Activated T-cell treated with anti-CD3 and anti-CD28 coated beads for 4 hours (primary cell): ENCODE data around the gene NPB.
A peak's percentile ranks its signal among the peaks of the same experiment; 100 is the strongest.

Experiments
- DNase-seq: peaks from one replicate; pipeline ENCODE4 v3.0.0-alpha.2; 2020

Gene NPB

DNA sequence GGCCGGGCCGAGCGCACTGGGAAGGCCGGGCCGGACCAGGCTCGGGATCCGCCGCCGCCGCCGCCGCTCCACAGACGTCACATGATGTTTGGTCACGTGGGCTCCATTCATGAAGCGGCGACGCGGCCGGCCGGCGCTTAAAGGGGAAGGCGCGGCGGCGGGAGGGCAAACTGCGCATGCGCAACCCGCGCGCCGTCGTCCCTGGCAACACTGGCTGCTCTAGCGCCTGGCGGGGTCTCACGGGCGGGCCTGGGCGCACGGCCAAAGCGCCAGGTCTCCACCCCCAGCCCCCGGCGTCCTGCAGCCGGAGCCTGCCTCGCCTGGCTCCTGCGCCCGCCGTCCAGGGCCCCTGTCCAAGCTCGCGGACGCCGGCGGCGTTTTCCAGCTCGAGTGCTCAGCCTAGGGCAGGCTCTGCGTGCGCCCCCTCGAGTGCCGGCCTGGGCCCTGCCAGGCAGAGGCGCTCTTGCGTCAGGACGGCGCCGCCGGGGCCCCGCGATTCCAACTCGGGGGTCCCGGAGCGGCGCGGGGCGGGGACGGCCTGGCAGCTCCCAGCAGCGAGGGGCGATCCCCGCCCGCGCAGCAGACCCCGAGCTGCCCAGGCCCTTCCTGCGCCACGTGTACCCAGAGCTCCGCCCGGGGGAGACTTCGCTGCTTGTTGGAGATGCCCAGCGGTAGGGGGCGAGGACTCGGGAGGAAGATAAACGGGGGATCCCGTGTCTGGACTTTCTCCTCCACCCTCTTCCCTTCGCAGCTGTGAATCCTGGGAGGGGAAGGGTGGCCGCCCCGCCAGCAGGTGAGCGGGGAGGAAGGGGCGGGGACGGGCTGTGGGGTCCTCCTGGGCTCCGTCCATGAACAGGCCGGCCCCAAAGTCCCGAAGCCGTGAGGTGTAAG, 25.9 kb downstream of the NPB start, which contains the start of gene MAFG:
TSS of gene MAFG (minus strand) at position 83 of the 891 bp plus-strand sequence. CDS start 4,550 bp downstream, outside the sequence.
- peak; percentile 81 for DNase-seq

DNA sequence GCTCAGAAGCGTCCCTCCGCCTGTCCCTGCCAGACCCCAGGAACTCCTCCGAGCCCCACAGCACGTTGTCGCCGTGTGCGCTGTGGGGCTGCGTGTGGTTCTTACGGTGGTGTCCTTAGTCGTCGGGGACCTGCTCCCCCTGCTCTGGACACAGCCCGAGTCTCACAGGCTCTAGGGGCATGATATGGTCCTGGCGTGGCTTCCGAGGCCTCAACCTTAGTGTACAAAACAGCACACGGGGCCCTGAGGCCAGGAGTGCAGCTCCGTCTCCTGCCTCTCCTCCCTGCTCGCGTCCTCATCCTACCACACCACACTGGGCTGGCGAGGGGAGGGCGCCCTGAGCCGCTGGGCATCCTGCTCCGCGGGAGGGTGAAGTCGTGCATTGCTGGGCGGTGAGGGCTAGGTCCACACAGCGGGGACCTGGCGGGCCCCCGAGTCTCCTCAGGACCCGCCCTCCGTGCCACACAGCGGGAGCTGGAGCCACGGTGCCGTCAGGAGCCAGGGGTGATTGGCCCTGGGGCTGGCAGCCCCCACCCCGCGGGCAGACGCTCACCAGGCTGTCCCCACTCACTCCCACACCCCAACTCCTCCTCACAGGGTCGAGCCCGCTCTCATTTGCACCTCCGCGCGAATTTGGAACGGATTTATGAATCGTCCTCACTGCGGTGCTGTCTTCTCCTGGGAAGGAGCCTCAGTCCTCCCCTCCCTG, 26.7 kb downstream of the NPB start:
- DNase-seq: no peak

DNA sequence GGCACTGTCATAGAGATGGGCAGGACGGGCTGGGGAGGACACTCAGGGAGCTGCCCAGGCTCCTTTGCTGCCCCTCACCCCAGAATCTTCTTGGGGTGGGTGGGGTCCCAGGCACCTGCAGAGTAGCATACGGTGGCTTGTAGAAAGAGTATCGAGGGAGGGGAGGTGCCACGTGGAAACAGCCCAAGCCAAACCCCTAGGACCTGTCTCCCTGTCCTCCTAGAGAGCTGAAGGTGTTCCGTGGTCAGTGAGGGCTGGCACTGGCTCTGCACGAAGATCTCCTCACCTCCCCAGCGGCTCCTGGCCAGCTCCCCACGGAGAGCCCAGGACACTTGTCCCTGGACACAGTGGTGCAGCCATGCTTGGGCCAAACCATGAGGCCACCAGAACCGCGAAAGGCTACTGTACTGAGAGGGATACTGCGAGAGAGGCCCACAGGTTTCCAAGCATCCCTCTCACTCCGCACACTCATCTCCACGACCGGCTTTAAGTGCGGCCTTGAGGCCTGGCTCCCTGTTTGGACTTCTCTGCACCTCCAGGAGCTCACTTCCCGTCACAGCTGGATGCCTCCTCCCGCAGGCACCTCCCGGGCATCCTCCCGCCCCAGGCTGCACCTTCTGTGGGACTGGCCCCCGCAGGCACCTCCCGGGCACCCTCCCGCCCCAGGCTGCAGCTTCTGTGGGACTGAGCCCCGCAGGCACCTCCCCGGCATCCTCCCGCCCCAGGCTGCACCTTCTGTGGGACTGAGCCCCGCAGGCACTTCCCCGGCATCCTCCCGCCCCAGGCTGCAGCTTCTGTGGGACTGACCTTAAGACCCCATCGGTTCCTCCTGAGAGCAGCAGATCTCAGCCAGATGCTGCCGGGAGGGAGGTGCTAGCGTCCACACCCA, 27.5 kb downstream of the NPB start:
- no peak for DNase-seq

DNA sequence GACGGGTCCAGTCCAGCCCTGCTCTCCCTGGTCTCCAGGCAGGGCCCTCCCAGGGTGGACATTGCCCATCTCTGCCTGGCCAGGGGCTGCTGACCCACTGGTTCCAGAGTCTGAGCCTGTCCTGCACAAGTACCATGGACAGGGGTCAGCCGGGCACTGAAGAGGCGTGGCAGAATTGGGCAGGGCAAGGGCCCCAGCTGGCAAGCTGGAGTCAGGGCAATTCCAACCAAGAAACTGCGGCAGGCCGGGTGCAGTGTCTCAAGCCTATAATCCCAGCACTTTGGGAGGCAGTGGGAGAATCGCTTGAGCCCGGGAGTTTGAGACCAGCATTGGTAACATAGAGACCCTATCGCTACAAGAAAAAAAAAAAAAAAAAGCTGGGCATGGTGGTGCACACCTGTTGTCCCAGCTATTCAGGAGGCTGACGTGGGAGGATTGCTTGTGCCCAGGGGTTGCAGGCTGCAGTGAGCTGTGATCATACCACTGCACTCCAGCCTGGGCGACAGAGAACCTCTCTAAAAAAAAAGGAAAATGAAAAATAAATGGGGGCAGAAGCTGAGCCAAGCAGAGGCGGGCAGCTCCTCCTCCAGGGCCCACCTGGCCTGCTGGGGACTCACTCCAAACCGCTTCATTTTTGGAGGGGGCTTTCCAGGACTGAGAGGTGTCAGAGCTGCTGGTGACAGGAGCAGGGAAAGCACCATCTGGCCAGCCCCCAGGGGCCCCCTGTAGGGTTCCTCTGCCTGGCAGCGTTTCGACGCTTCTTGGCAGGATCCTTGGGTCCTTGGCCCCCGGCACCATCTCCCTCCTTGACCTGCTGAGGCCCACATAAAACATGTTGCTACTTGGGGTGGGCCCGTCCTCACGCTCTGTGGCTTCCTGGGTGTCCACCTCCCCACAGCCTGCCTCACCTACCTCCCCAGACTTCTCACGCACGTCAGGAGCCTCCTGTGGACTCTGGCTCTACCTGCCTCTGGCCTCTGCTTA, 28.4 kb downstream of the NPB start:
- no peak for DNase-seq

DNA sequence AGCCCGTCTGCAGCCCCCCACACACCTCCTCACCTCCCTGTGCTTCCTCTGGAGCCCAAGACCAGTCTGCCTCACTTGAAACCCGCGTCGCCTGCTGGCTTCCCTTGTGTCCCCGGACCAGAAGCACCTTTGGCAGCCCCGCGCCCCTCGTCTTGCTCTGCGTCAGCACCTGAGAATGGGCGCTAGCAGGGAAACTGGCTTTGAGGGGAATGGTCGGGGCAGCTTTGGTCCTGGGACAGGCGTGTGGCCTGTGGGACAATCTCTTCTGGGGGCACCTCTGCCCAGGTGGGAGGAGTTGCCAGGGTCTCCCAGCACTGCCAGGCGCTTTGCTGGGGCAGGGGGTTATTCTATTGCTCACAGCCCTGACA, 29.1 kb downstream of the NPB start:
- DNase-seq: no peak

DNA sequence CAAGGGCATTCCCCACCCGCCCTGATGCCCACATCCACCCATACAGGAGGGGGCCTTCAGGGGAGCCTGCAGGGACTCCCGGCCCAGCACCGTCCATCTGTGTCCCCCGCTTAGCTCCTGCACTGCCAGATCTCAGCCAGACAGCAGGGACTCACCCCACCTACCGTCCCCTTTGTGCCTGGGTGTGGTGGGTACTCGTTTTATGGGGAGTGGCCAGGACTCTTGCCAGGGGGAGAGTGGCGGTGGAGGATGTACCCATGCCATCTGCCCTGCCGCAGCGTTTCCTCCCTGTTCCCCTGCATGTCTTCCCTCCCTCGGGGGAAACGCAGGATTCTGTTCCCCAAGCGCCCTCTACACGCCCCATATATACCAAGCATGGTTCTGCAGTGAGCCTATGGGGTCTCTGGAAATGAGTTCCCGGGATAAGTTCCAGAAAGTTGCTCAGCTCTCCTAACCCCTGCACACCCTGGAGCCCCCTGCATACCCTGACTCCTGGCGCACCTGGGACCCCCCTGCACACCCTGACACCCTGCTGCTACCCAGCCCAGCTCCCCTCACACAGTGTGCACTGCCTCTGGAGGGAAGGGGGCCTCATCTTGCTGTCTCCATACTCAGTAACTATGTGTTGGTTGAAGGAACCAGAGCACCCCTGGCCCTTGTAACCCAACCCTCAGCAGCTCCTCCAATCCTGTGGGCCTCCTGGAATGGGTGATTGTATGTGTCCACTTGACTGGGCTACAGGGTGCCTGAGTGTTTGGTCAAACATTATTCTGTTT, 29.7 kb downstream of the NPB start:
- no peak for DNase-seq

DNA sequence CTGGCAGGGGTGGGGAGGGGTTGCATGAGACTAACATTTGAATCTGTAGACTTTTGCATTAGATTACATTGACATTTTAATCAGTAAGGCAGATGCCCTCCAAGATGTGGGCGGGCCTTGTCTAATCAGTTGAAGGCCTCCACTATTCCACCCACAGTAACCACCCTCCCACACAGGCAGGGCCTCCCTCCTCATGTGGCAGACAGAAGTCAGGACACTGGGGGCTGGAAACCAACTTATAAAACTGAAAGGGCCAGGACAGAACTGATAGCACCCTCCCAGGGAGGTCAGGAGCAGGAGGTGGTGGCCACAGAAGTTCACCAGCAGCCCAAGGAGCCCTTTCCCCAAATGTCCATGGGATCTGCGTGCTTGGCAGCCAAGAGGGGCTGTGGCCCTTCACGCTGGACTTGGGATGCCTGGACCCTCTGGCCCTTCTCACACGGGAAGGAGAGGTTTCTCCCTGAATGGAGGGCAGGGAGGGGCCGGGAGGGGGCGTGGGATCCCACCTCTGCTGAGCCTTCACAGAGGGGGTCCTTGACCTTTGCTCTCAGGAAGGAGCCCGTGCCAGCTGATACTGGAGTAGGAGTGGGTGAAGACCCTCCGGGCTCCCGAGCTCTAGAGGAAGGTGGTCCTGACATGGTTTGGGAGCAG, 30.4 kb downstream of the NPB start:
- no peak for DNase-seq

DNA sequence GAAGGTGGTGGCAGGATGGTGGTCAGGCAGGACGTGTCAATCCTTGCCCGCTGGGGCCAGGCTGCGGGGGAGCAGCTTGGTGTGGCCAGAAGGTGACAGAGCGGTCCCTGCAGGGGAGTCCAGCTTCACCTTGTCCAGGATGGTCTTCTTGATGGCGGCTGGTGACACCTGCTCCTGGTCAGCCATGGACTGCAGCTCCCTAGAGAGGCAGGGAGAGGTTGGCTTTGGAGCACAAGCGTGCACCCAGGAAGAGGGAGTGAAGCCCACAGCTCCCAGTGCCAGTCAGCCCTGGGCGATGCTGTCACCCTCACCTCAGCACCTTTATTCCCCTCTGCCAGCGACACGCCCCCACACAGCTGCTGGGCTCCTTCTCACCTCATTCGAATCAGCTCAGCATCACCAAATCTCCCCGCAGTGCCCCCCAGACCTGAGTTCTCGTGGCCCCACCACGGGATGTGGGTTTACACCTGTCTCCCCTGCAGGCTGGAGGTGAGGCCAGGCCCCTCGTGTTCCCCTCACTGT, 31.2 kb downstream of the NPB start:
- DNase-seq: no peak

DNA sequence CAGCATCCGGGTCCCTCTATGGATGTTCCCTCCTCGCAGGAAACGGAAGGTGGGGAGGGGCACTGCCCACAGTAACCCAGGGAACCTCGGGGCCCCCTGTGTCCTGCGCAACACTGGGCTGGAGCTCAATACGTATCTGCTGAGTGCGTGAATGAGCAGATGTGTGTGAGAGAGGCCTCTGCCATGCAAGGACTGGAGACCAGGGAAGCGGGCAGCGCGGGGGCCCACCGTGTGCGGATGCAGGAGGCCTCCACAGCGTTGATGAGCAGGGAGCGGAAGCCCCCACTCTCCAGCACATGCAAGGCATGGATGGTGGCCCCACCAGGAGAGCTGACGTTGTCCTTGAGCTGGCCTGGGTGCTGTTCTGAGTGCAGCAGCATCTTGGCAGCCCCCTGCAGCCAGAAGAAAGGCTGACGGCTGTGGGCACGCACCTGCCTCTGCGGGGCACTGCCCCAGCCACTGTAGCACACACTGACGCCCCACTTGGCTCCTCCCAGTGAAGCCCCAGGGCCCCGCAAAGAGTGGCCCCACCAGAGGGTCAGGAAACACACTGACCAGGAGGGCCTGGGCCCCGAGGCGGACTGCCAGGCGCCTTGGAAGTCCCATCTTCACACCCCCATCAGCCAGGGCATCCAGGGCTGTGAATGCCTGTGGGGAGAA, 32.2 kb downstream of the NPB start:
- DNase-seq: no peak

DNA sequence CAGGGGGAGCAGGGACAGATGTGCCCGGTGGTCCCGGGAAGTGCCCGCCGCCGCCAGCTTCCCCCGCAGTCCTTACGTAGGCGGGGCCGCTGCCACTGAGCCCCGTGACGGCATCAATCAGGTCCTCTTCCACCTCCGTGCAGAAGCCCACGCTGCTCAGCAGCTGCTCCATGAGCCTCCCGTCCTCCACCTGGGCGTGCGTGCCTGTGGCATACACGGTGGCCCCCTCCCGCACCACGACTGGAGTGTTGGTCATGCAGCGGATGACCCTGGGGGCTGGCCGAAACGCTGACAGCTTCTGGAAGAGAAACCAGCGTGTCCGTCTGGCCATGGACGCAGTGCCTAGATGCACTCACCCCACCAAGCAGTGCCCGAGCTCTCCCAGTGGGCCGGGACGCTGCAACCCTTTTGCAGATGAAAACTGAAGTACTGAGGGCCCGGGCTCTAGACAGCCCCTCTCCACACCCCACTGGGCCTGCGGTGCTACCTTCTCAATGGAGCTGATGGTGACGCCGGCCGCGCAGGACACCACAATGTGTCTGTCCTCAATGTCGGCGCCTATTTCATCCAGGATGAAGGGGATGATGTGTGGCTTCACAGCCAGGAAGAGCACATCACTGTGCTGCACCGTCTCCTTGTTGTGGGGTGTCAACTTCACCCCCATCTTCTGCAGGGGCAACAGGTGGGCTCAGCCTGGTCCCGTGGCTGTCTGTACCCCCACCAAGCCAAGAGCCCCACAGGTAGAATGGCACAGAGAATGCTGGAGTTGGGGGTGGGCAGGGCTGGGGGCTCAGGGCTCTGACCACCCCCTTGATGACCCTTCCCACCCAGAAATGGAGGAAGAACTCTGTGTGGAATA, 33.0 kb downstream of the NPB start:
- DNase-seq: no peak

DNA sequence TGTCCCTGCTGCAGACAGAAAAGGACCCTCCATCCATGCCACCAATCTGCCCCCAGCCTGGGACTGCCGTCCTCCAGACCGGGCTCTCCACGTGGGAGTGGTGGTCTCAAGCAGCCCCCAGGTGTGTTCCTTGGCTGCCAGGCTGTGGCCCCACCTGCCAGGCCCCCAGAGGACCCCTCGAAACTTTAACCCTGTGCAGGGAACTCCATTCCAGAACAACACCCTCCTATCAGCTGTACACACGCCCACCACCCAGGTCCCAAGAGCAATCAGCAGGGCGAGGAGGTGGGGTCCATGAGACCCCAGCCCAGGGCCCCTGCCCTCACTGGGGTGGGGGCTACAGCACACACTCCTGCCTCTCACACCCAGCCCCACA, 33.7 kb downstream of the NPB start:
- DNase-seq: no peak

DNA sequence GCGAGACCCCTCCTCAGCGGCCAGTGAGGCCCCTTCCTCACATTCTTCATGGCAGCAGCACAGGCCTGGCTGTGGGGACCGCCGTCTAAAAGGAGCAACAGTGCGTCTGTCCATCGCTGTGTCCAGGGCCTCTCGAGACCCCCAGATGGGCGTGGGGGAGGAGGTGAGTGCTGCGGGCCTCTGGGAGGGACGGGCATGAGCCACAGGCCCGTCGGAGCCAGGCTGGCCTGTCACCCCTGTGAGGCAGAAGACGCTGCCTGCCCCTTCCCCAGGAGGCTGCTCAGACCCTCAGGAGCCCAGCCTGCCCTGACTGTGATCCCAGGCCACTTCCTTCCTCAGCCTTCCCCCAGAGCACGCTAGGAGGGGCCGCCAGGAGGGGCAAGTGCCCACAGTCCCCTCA, 37.2 kb downstream of the NPB start:
- no peak for DNase-seq

DNA sequence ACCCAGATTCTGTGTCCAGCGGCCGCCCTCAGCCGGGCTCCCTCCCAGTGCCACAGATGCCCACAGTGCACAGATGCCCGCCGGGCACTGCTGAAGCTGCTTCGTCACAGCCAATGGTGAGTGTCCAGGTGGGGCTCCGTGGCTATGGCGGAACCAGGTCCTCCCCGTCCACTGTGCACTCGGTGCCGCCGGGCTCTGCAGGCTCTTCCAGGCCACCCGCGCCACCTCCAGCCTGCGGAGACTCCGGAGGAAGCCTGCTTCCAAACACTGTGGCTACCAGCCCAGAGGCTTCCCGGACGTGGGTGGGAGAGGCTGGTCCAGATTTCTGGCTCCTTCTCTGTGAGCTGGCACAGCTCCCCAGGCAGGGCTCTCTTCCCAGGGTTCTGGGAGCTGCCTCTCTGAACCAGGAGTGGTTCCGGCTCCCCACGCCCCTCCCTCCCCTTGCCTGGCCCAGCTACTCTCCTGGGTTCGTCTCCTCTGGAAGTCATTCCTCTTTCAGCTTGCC, 37.9 kb downstream of the NPB start:
- DNase-seq: no peak

DNA sequence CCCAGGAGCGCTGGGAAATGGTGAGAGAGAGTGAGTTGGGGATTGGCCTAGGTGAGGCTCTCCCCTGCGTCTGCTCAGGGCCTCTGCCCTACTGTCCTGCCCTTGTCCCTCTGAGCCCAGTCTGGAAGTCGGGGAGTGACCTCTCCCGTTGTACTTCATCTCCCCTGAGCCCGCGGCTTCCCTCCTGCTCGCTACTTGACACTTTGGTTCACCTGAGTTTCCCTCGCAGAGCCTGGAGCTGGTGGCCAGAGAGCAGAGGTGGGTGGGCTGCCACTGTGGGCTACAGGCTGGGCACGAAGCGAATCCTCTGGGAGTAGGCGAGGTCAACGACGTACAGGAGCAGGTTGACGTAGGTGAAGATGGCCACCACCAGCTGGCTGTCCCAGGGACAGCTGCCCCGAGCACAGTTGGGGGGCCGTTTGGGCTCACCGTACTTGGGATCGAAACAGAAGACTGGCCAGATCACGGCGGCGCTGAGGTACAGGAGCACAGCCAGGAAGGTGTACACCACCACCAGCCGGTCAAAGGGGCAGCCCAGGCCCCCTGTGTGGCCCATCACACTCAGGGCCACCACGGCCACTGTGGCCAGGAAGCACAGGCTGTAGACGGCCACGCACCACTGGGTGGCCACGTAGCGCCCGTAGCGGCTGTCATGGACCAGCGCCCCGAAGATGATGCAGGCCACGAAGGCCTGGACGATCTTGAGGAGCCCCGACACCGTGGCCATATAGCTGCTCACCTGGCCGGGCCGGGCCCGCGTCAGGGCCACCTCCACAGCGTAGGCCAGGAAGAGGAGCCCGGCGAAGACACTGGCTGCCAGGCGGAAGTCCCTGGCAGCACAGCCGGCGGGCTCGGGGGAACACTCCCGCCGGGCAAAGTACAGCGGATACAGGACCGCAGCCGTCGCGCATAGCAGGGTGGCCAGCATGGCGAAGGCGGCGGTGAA, 38.8 kb downstream of the NPB start:
- DNase-seq: no peak

DNA sequence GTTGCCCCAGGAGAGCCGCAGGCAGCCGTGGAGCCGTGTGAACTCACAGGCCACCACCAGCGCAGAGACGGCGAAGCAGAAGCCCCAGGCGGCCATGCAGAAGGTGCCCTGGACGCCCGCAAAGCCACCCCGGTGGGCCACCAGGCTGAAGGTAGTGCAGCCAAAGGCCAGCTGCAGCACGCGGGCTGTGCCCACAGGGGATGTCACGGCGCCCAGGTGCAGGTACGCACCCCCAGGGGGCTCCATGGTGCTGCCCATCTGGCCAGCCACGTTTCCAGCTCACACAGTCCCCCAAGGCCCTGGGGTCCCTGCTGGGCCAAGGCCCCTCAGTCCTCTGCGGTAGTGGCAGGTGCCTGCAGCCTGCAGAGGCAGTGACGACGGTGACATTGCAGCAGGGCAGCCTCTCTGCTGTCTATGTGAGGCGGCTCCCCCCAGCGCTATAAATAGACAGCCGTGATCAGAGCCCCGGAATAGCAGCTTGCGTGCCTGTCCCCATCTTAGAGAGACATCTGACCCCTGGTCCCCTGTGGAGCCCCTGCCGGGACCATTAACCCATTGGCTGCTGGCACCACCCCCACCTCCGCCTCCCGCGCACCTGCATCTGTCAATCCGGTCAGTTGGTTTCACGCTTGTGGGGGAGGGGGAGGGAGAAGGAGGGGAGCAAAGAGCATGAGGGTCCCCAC, 39.6 kb downstream of the NPB start:
- no peak for DNase-seq

DNA sequence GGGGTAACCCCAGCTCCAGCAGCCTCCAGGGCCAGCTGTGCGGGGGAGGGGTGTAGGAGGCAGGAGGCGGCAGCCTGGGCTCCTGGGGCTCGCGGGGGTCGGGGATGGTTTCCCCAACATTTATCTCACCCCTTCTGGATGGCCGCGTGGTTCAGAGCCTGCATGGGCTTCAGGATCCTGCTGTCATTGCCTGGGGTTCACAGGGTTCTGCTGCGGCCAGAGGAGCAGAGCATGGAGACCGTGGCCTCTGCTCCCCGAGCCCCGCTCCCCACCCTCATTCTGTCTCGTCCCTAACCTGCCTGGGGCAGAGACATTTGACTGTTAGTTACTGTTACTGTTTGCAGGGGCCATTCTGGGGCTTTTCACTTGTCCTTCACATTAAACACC, 40.1 kb downstream of the NPB start:
- no peak for DNase-seq

DNA sequence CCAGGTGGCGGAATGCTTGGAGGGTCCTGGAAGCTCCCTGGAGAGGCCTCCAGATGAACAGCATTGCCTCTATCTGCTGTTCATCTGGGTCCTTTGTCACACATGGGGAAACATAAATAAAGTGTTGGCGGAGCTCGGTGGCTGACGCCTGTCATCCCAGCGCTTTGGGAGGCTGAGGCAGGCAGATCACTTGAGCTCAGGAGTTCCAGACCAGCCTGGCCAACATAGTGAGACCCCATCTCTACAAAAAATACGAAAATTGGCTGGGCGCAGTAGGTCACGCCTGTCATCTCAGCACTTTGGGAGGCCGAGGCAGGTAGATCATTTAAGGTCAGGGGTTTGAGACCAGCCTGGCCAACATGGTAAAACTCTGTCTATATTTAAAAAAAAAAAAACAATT, 42.8 kb downstream of the NPB start:
- no peak for DNase-seq
